HG03457 (cell line): ENCODE data around the gene VPS51.

Experiments used
- ATAC-seq: cut with Tn5 transposase; IDR thresholded peaks from one replicate; pipeline ENCODE4 v1.9.1; 2021; ENCODE audit warnings: moderate number of reproducible peaks; ENCODE audit not compliant: unreplicated experiment

VPS51 gene

GRCh38 chr11:65104628-65105027, 8.6 kb downstream of the VPS51 start:
- no peak for ATAC-seq

GRCh38 chr11:65107078-65107477, 11.1 kb downstream of the VPS51 start:
- no peak for ATAC-seq

GRCh38 chr11:65107751-65108468, 11.9 kb downstream of the VPS51 start:
- no peak for ATAC-seq

- no peak for ATAC-seq
Observed at GRCh38 chr11:65108469-65109123, 12.6 kb downstream of the VPS51 start.

GRCh38 chr11:65109231-65110198, 13.5 kb downstream of the VPS51 start:
- ATAC-seq: no peak

GRCh38 chr11:65110354-65110861, 14.4 kb downstream of the VPS51 start:
- no peak for ATAC-seq

GRCh38 chr11:65111159-65111743, 15.2 kb downstream of the VPS51 start:
- ATAC-seq: no peak

GRCh38 chr11:65111744-65112545, 15.9 kb downstream of the VPS51 start, which contains the start of gene TM7SF2:
Gene TM7SF2 (plus strand): TSS chr11:65111872. CDS start chr11:65112016, 144 bp downstream.
- ATAC-seq: peak; percentile 38

- no peak for ATAC-seq
Observed at GRCh38 chr11:65112546-65113360, 16.7 kb downstream of the VPS51 start.

- no peak for ATAC-seq
Observed at GRCh38 chr11:65113361-65113756, 17.3 kb downstream of the VPS51 start.

- ATAC-seq: no peak
Observed at GRCh38 chr11:65113839-65114238, 17.8 kb downstream of the VPS51 start.

GRCh38 chr11:65114538-65115171, 18.6 kb downstream of the VPS51 start:
- ATAC-seq: no peak

- ATAC-seq: no peak
Observed at GRCh38 chr11:65115361-65116082, 19.5 kb downstream of the VPS51 start.

- ATAC-seq: no peak
Observed at GRCh38 chr11:65116370-65117205, 20.6 kb downstream of the VPS51 start.

GRCh38 chr11:65117206-65118096, 21.4 kb downstream of the VPS51 start, which contains the start of gene ZNHIT2:
Gene ZNHIT2 (minus strand): TSS chr11:65117701. CDS start chr11:65117653, 48 bp downstream.
- ATAC-seq: peak; percentile 42
